ENCODE measurements around the gene CTDP1. TPM values are rescaled to one million over a fixed set of nuclear protein-coding genes. Genes with fewer than 3 reads are reported as not detected.
"Not testable (repeated sequence)": the region's sequence is repeated elsewhere in the genome, so short reads cannot be mapped to it uniquely, and the experiment has no call there.

CTDP1 gene
- total RNA-seq, 1 donor from 2014 or later, result 19.9 TPM

- no peak for DNase-seq (ENCODE audit: low read depth in 2 of 2)
Measured at GRCh38 chr18:79681484-79682387, 2.1 kb downstream of the CTDP1 start.

GRCh38 chr18:79682481-79682880, 2.9 kb downstream of the CTDP1 start:
- DNase-seq (ENCODE audit: low read depth in 2 of 2), result no peak

- no peak for DNase-seq (ENCODE audit: low read depth in 2 of 2)
Measured at GRCh38 chr18:79682894-79683625, 3.5 kb downstream of the CTDP1 start.

GRCh38 chr18:79683626-79684282, 4.2 kb downstream of the CTDP1 start:
- no peak for DNase-seq (ENCODE audit: low read depth in 2 of 2)

- DNase-seq (ENCODE audit: low read depth in 2 of 2), result no peak
Measured at GRCh38 chr18:79684283-79684631, 4.7 kb downstream of the CTDP1 start.

GRCh38 chr18:79684787-79685186, 5.2 kb downstream of the CTDP1 start:
- DNase-seq (ENCODE audit: low read depth in 2 of 2), result peak in 1 of 2 donors; percentile 17

- DNase-seq (ENCODE audit: low read depth in 2 of 2), result no peak
Measured at GRCh38 chr18:79685281-79685680, 5.7 kb downstream of the CTDP1 start.

GRCh38 chr18:79685971-79686370, 6.4 kb downstream of the CTDP1 start:
- no peak for DNase-seq (ENCODE audit: low read depth in 2 of 2)

GRCh38 chr18:79687806-79688205, 8.2 kb downstream of the CTDP1 start:
- DNase-seq (ENCODE audit: low read depth in 2 of 2), result no peak

- no peak for DNase-seq (ENCODE audit: low read depth in 2 of 2)
Measured at GRCh38 chr18:79690071-79690470, 10.5 kb downstream of the CTDP1 start.

GRCh38 chr18:79690586-79691482, 11.2 kb downstream of the CTDP1 start:
- no peak for DNase-seq (ENCODE audit: low read depth in 2 of 2)

- no peak for DNase-seq (ENCODE audit: low read depth in 2 of 2)
Measured at GRCh38 chr18:79692056-79692455, 12.5 kb downstream of the CTDP1 start.

GRCh38 chr18:79692886-79693285, 13.3 kb downstream of the CTDP1 start:
- no peak for DNase-seq (ENCODE audit: low read depth in 2 of 2)

GRCh38 chr18:79693561-79694205, 14.1 kb downstream of the CTDP1 start:
- DNase-seq (ENCODE audit: low read depth in 2 of 2), result no peak

GRCh38 chr18:79694206-79694894, 14.7 kb downstream of the CTDP1 start:
- not testable (repeated sequence) for DNase-seq (ENCODE audit: low read depth in 2 of 2)

GRCh38 chr18:79694895-79695213, 15.3 kb downstream of the CTDP1 start:
- DNase-seq (ENCODE audit: low read depth in 2 of 2), result no peak

- no peak for DNase-seq (ENCODE audit: low read depth in 2 of 2)
Measured at GRCh38 chr18:79695269-79695668, 15.7 kb downstream of the CTDP1 start.

- no peak for DNase-seq (ENCODE audit: low read depth in 2 of 2)
Measured at GRCh38 chr18:79695856-79696850, 16.6 kb downstream of the CTDP1 start.

GRCh38 chr18:79697178-79697577, 17.6 kb downstream of the CTDP1 start:
- no peak for DNase-seq (ENCODE audit: low read depth in 2 of 2)

Measured in dermis microvascular lymphatic vessel endothelial cell (primary cell).